Esophagus squamous epithelium (tissue), 4 donors: ENCODE measurements around the gene DIS3L2.

Experiments used
- POLR2A ChIP-seq, 4 donors: fragments of 450-650 bp; IDR thresholded peaks; one replicate each; pipeline ENCODE4 v1.6.1; 2017; ENCODE audit warnings: antibody characterized with exemption in 4 of 4, mild to moderate bottlenecking in 4 of 4, moderate library complexity in 3 of 4
- TF ChIP-seq, protein P1 (sequence below), 6 experiments: fragments of 450-650 bp in 4 of 6; fragments of 200-600 bp in 2 of 6; sonication (generic) in 2 of 6; IDR thresholded peaks; one replicate each; pipeline ENCODE4 v1.5.1; 2016 to 2019; ENCODE audit warnings: antibody characterized with exemption in 6 of 6, mild to moderate bottlenecking in 4 of 6, moderate library complexity in 4 of 6

DNA sequence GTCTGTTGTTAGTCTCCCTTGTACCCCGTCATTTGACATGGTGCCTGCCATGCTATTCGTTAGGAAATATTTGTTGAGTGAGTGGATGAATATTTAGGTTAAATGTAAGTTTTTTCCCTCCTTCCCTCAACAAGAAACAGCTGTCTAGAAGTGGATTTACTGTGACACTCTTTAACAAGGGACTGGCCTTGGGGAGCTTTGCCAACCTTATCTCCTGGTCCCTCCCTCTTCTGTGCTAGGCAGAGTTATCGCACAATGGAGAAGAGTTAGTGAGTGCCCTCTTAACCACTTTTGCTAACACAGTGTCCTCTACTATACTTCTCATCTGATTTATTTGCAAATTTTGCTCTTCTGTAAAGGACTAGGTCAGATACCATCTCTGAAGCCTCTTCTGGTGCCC, 61.2 kb downstream of the DIS3L2 start:
- TF ChIP-seq, protein P1, sequence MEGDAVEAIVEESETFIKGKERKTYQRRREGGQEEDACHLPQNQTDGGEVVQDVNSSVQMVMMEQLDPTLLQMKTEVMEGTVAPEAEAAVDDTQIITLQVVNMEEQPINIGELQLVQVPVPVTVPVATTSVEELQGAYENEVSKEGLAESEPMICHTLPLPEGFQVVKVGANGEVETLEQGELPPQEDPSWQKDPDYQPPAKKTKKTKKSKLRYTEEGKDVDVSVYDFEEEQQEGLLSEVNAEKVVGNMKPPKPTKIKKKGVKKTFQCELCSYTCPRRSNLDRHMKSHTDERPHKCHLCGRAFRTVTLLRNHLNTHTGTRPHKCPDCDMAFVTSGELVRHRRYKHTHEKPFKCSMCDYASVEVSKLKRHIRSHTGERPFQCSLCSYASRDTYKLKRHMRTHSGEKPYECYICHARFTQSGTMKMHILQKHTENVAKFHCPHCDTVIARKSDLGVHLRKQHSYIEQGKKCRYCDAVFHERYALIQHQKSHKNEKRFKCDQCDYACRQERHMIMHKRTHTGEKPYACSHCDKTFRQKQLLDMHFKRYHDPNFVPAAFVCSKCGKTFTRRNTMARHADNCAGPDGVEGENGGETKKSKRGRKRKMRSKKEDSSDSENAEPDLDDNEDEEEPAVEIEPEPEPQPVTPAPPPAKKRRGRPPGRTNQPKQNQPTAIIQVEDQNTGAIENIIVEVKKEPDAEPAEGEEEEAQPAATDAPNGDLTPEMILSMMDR (IDR thresholded peaks at IDR 0.05): no peak
- TF ChIP-seq POLR2A (IDR thresholded peaks at IDR 0.05): no peak
